Omental fat pad (tissue), 4 donors: Measurements from ENCODE around the gene TAF1B. TPM values are rescaled to one million over a fixed set of nuclear protein-coding genes. Genes with fewer than 3 reads are reported as not detected.
"Not testable (repeated sequence)": the region's sequence is repeated elsewhere in the genome, so short reads cannot be mapped to it uniquely, and the experiment has no call there.

ENCODE experiments used
- ATAC-seq: fragments of 150-250 bp; one replicate; pipeline ENCODE4 v1.9.1; 2016; ENCODE audit warnings: mild to moderate bottlenecking, moderate library complexity; ENCODE audit not compliant: low FRiP score
- DNase-seq: peaks from one replicate; pipeline ENCODE4 v3.0.0-alpha.2; 2019; ENCODE audit warnings: low spot score
- total RNA-seq, 4 donors: library from RNA; depleted of rRNA; stranded (reverse); fragments of >200 nt; gene quantifications; one replicate each; pipeline ENCODE4 v1.1.0, GENCODE V29; 2016
- TF ChIP-seq, protein P1 (sequence below), 3 donors: fragments of 450-650 bp; IDR thresholded peaks; one replicate each; pipeline ENCODE4 v1.5.1; 2016 to 2017; ENCODE audit warnings: antibody characterized with exemption in 3 of 3, mild to moderate bottlenecking in 3 of 3, moderate library complexity in 2 of 3

Gene TAF1B
- total RNA-seq, 4 donors from 2014 or later = 16.1 to 21.1 (median 19.1) TPM

DNA sequence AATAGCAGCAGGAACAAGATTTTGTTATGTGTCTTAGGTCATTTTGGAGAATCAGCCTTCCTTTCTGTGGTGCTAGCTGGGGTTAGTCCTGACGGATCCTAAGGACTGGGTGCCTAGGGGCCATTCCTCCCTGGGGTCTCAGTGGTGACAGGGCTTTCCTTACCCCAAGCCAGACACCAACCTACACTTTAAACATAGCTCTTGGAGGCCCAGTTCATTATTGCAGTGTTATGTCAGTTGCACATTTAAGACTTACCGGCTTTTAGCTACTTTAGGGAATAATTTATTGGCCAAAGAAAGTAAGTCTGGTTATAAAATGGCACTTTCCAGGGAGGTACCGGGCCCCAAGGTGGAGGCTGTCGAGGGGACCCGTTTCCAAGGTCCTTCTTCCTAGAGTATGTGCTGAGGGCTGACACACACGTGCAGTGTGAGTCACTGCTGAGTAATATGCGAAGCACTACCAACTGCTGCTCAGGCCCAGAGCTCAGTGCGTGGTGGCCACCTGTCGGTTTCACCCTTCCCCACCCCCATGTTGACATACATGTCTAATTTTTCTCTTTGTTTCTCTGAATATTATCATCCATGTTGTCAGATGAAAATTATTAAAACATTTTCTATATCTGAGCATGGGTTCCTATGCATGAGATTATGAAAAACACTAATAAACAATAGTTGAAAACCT, 71.3 kb downstream of the TAF1B start:
- no peak for ATAC-seq
- DNase-seq = no peak

DNA sequence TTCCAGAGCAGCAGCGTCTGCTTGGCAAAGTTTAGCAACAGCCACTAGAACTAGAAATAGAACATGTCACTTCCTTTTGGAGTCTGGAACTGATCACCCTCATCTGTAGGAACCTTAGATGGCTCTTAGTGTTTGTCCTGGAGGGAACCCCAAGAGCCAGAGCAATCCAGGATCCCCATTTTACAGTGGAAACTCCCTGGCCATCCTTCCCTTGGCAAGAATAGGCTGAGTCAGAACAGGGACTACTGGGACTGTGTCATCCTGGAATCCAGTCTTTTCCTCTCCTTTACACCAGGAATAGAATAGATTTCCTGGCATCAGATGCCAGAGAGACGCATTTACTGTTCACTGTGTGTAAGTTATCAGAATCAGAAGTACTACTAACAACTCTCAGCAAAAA, 75.0 kb downstream of the TAF1B start:
- TF ChIP-seq, protein P1, sequence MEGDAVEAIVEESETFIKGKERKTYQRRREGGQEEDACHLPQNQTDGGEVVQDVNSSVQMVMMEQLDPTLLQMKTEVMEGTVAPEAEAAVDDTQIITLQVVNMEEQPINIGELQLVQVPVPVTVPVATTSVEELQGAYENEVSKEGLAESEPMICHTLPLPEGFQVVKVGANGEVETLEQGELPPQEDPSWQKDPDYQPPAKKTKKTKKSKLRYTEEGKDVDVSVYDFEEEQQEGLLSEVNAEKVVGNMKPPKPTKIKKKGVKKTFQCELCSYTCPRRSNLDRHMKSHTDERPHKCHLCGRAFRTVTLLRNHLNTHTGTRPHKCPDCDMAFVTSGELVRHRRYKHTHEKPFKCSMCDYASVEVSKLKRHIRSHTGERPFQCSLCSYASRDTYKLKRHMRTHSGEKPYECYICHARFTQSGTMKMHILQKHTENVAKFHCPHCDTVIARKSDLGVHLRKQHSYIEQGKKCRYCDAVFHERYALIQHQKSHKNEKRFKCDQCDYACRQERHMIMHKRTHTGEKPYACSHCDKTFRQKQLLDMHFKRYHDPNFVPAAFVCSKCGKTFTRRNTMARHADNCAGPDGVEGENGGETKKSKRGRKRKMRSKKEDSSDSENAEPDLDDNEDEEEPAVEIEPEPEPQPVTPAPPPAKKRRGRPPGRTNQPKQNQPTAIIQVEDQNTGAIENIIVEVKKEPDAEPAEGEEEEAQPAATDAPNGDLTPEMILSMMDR (IDR thresholded peaks at IDR 0.05) = no peak
- DNase-seq (no peak), ATAC-seq (no peak)

More for the DNA sequence above, 71.3 kb downstream of the TAF1B start:
- TF ChIP-seq, protein P1 (IDR thresholded peaks at IDR 0.05) = no peak

DNA sequence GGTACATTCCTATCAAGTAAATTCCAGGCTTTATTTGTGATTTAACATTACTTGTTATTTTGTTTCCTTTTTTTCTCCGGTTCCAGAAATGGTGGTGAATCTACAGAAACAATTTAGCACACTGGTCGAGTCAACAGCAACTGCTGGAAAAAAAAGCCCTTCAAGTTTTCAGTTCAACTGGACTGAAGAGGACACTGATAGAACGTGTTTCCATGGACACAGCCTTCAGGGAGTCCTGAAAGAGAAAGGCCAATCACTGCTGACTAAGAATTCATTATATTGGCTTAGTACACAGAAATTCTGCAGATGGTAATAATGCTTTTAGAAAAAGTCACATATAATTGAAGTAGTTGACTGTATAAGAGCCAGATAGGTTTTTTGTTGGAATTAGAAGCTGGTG, 76.2 kb downstream of the TAF1B start:
- no peak for DNase-seq
- no peak for ATAC-seq
- TF ChIP-seq, protein P1 (IDR thresholded peaks at IDR 0.05) = no peak

DNA sequence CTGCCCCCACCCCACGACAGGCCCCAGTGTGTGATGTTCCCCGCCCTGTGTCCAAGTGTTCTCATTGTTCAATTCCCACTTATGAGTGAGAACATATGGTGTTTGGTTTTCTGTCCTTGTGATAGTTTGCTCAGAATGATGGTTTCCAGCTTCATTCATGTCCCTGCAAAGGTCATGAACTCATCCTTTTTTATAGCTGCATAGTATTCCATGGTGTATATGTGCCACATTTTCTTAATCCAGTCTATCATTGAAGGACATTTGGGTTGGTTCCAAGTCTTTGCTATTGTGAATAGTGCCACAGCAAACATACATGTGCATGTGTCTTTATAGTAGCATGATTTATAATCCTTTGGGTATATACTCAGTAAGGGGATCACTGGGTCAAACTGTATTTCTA, 83.7 kb downstream of the TAF1B start:
- not testable (repeated sequence) for DNase-seq, ATAC-seq

DNA sequence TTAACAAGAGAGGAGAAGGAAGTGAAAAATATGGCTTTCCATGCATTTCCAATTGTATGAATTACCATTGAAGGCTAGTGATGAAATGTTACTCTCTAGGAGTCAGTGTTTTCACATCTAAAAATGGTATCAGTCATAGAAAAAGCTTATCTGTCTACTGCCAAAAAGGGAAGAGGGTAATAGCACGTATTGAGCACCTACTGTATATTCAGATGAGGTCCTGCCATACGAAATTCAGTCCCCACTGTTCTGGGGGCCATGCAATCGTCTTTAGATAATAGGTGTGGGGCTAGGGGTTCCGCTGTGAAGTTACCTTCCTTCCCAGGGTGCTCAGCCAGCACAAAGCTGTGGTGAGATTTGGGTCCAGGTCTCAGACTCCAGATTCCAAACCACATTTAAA, 94.0 kb downstream of the TAF1B start:
- TF ChIP-seq, protein P1 (IDR thresholded peaks at IDR 0.05) = no peak
- no peak for DNase-seq
- no peak for ATAC-seq

DNA sequence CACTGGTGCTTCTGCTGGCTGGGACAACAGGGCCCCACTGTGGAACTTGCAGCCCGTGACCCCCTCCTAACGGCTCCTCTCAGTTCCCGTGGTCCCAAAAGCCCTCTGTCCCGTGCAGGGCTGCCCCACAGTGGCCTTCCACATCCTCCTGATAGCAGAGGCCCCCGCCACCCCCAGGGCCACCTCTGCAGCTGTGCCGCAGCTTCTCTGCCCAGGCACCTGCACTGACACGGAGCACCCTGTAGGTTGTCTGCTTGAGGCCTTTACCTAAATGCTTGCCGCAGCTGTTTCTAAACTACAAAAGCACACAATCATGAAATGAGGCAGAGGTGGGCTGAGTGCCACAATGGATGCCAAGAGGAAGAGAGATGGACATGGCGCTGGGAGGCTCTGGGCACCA, 94.7 kb downstream of the TAF1B start:
- DNase-seq (no peak), ATAC-seq (no peak)
- TF ChIP-seq, protein P1 (IDR thresholded peaks at IDR 0.05) = no peak

DNA sequence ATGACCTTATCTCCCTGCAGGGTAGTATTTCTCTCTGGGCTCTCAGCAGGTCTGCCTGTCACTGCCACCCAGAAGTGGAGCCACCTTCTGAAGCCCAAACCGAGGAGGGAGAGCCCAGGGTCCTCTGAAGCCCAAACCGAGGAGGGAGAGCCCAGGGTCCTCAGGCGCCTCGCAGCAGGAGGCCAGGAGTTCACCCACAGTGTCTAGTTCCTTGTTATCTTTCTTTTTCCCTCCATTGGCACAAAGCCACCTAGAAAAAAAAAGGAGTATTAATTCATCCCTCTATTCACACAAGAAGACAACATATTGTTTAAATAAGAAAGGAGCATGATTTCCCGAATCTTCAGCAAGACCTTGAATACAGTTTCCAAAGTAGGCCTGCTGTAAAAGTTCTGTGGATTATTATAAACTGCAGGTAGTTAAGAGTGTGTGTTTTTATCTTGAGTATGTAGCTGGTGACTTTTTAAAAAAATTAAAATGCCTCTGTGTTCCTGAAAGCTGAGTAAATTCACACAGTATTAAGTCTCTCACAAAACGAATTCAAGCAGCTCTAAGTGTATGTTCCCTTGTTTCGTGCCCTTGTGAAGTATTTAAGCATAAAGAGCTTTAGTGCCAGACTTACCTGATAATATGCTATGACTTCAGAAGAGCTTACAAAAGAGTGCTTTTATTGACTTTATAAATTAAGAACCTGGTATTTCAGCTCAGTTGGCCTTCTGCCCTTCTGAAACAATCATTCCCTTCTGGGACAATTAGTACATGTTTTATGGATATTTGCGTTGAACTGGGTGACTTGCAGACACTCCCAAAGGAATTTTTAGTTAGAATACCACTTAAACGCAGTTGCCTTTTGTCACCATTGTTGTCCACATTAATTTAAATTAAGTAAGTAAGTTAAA, 96.6 kb downstream of the TAF1B start:
- DNase-seq (no peak), ATAC-seq (no peak)
- TF ChIP-seq, protein P1 (IDR thresholded peaks at IDR 0.05) = no peak
